ENCODE data around the gene IL1A. TPM values are rescaled to one million over a fixed set of nuclear protein-coding genes. Genes with fewer than 3 reads are reported as not detected.

Gene IL1A
- total RNA-seq, 1 experiment from 2014 or later = 0.42 TPM

DNA sequence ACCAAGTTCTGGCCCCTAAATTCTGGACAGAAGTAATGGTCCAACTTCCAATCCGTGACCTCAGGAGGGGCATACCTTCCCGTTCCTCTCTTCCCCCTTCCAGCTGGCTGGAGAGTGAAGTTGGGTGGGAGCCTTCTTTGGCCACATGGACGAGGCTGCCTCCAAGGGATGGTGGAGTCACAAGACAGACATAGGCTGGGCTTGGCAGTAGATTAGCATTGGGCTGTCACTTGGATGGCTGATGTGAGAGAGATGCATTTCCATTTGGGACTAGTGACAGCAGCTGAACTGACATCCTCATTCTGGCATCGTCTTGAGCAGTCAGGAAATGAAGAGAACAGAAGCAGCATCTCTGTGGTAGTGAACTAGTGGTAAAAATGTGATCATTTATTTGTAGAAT is 50.8 kb downstream of the IL1A start:
- no peaks in the 10 kb centered on the region for H3K4me1 Mint-ChIP-seq
- ChIA-PET POLR2A (no interaction called here), CTCF (interaction anchor here (0.6 to 1.7 kb wide), 2 partner anchors 133 to 208 kb away, joined by 3 to 8 read pairs; no protein-coding TSS in a partner anchor)
- no peaks in the 10 kb centered on the region for H3K27me3 Mint-ChIP-seq (ENCODE audit: low read depth)
- DNase-seq (ENCODE audit: low spot score) (no peak), ATAC-seq (no peak)
- H3K27ac Mint-ChIP-seq = no peak overlapping the region
- TF ChIP-seq ZNF396 (CRISPR knock-in tag; IDR thresholded peaks at IDR 0.05; ENCODE audit: borderline replicate concordance) (no peak), ZNF232 (CRISPR knock-in tag; IDR thresholded peaks at IDR 0.05) (no peak), CREM (CRISPR knock-in tag; IDR thresholded peaks at IDR 0.05) (no peak), ZNF423 (CRISPR knock-in tag; IDR thresholded peaks at IDR 0.05) (no peak), NR2C2 (CRISPR knock-in tag; IDR thresholded peaks at IDR 0.05) (no peak), HMGA2 (CRISPR knock-in tag; IDR thresholded peaks at IDR 0.05) (no peak), EMX1 (CRISPR knock-in tag; IDR thresholded peaks at IDR 0.05) (no peak), ZNF219 (CRISPR knock-in tag; IDR thresholded peaks at IDR 0.05; ENCODE audit: borderline replicate concordance) (no peak), ZNF416 (CRISPR knock-in tag; IDR thresholded peaks at IDR 0.05) (no peak), CBFB (CRISPR knock-in tag; IDR thresholded peaks at IDR 0.05; ENCODE audit: low read depth) (no peak), RELA (CRISPR knock-in tag; IDR thresholded peaks at IDR 0.05; ENCODE audit: borderline replicate concordance) (no peak), MXD4 (CRISPR knock-in tag; IDR thresholded peaks at IDR 0.05; ENCODE audit: borderline replicate concordance) (no peak)
- TF ChIP-seq, protein P1, sequence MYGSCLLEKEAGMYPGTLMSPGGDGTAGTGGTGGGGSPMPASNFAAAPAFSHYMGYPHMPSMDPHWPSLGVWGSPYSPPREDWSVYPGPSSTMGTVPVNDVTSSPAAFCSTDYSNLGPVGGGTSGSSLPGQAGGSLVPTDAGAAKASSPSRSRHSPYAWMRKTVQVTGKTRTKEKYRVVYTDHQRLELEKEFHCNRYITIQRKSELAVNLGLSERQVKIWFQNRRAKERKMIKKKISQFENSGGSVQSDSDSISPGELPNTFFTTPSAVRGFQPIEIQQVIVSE (CRISPR knock-in tag; IDR thresholded peaks at IDR 0.05; ENCODE audit: borderline replicate concordance) = no peak
- TF ChIP-seq, protein P2, sequence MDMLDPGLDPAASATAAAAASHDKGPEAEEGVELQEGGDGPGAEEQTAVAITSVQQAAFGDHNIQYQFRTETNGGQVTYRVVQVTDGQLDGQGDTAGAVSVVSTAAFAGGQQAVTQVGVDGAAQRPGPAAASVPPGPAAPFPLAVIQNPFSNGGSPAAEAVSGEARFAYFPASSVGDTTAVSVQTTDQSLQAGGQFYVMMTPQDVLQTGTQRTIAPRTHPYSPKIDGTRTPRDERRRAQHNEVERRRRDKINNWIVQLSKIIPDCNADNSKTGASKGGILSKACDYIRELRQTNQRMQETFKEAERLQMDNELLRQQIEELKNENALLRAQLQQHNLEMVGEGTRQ (CRISPR knock-in tag; IDR thresholded peaks at IDR 0.05) = no peak
- TF ChIP-seq, protein P3, sequence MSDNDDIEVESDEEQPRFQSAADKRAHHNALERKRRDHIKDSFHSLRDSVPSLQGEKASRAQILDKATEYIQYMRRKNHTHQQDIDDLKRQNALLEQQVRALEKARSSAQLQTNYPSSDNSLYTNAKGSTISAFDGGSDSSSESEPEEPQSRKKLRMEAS (CRISPR knock-in tag; IDR thresholded peaks at IDR 0.05) = no peak
- TF ChIP-seq, protein P4, sequence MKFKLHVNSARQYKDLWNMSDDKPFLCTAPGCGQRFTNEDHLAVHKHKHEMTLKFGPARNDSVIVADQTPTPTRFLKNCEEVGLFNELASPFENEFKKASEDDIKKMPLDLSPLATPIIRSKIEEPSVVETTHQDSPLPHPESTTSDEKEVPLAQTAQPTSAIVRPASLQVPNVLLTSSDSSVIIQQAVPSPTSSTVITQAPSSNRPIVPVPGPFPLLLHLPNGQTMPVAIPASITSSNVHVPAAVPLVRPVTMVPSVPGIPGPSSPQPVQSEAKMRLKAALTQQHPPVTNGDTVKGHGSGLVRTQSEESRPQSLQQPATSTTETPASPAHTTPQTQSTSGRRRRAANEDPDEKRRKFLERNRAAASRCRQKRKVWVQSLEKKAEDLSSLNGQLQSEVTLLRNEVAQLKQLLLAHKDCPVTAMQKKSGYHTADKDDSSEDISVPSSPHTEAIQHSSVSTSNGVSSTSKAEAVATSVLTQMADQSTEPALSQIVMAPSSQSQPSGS (CRISPR knock-in tag; IDR thresholded peaks at IDR 0.05; ENCODE audit: borderline replicate concordance, low read depth) = no peak
- TF ChIP-seq, protein P5, sequence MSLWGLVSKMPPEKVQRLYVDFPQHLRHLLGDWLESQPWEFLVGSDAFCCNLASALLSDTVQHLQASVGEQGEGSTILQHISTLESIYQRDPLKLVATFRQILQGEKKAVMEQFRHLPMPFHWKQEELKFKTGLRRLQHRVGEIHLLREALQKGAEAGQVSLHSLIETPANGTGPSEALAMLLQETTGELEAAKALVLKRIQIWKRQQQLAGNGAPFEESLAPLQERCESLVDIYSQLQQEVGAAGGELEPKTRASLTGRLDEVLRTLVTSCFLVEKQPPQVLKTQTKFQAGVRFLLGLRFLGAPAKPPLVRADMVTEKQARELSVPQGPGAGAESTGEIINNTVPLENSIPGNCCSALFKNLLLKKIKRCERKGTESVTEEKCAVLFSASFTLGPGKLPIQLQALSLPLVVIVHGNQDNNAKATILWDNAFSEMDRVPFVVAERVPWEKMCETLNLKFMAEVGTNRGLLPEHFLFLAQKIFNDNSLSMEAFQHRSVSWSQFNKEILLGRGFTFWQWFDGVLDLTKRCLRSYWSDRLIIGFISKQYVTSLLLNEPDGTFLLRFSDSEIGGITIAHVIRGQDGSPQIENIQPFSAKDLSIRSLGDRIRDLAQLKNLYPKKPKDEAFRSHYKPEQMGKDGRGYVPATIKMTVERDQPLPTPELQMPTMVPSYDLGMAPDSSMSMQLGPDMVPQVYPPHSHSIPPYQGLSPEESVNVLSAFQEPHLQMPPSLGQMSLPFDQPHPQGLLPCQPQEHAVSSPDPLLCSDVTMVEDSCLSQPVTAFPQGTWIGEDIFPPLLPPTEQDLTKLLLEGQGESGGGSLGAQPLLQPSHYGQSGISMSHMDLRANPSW (CRISPR knock-in tag; conservative IDR thresholded peaks at IDR 0.05; ENCODE audit: low read depth) = no peak
- TF ChIP-seq, protein P6, sequence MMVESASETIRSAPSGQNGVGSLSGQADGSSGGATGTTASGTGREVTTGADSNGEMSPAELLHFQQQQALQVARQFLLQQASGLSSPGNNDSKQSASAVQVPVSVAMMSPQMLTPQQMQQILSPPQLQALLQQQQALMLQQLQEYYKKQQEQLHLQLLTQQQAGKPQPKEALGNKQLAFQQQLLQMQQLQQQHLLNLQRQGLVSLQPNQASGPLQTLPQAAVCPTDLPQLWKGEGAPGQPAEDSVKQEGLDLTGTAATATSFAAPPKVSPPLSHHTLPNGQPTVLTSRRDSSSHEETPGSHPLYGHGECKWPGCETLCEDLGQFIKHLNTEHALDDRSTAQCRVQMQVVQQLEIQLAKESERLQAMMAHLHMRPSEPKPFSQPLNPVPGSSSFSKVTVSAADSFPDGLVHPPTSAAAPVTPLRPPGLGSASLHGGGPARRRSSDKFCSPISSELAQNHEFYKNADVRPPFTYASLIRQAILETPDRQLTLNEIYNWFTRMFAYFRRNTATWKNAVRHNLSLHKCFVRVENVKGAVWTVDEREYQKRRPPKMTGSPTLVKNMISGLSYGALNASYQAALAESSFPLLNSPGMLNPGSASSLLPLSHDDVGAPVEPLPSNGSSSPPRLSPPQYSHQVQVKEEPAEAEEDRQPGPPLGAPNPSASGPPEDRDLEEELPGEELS (CRISPR knock-in tag; IDR thresholded peaks at IDR 0.05) = no peak
- TF ChIP-seq, protein P7, sequence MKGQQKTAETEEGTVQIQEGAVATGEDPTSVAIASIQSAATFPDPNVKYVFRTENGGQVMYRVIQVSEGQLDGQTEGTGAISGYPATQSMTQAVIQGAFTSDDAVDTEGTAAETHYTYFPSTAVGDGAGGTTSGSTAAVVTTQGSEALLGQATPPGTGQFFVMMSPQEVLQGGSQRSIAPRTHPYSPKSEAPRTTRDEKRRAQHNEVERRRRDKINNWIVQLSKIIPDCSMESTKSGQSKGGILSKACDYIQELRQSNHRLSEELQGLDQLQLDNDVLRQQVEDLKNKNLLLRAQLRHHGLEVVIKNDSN (CRISPR knock-in tag; IDR thresholded peaks at IDR 0.05) = no peak
- TF ChIP-seq, protein P8, sequence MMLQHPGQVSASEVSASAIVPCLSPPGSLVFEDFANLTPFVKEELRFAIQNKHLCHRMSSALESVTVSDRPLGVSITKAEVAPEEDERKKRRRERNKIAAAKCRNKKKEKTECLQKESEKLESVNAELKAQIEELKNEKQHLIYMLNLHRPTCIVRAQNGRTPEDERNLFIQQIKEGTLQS (CRISPR knock-in tag; conservative IDR thresholded peaks at IDR 0.05) = no peak
- no peak overlapping the region for H3K4me3 Mint-ChIP-seq
- H3K36me3 Mint-ChIP-seq = peaks cover 4% of the 10 kb centered on the region
- no peaks in the 10 kb centered on the region for H3K9me3 Mint-ChIP-seq

Measured in WTC11 (cell line).